ENCODE results near the gene SLC6A17. TPM values are rescaled to one million over a fixed set of nuclear protein-coding genes. Genes with fewer than 3 reads are reported as not detected.

Gene SLC6A17
- total and polyA plus RNA-seq, 2 experiments from 2014 or later: 0.03 to 0.17 TPM

- no peak overlapping the region for H3K4me3 ChIP-seq
- 0 out of 2 replicates have a peak, but pooled peaks cover 3% of the 10 kb centered on the region for H3K9me2 ChIP-seq (ENCODE audit: insufficient read depth)
- no peaks in the 10 kb centered on the region for H3K79me2 ChIP-seq (replicated peaks; ENCODE audit: insufficient read depth)
- H3K36me3 Mint-ChIP-seq (ENCODE audit: low read depth): peaks cover 16% of the 10 kb centered on the region; the same call in 2 of the 3 replicates
- H3K4me2 ChIP-seq: no peak overlapping the region
- DNase-seq (ENCODE audit: low spot score): no peak
- H3F3A ChIP-seq (replicated peaks; ENCODE audit: low read depth): no peaks in the 10 kb centered on the region
- peaks cover 16% of the 10 kb centered on the region for H3K4me1 Mint-ChIP-seq
- no peak overlapping the region for H2AFZ ChIP-seq
- H3K9me3 Mint-ChIP-seq: no peaks in the 10 kb centered on the region
- no peaks in the 10 kb centered on the region for H4K20me1 ChIP-seq (replicated peaks; ENCODE audit: insufficient read depth)
- H3K27me3 Mint-ChIP-seq (ENCODE audit: insufficient read depth, low read depth, poor library complexity): peaks cover 10% of the 10 kb centered on the region
- TF ChIP-seq CTCF (conservative IDR thresholded peaks at IDR 0.05; ENCODE audit: low read depth in 2 of 2) (no peak), ETS1 (IDR thresholded peaks at IDR 0.05) (no peak), POLR2AphosphoS5 (IDR thresholded peaks at IDR 0.05; ENCODE audit: low read depth) (no peak), JUNB (IDR thresholded peaks at IDR 0.05; ENCODE audit: unreplicated experiment) (no peak), CREB1 (CRISPR knock-in tag; IDR thresholded peaks at IDR 0.05; ENCODE audit: low read depth) (no peak), EZH2 (IDR thresholded peaks at IDR 0.05; ENCODE audit: low read depth, unreplicated experiment) (no peak), NANOG (IDR thresholded peaks at IDR 0.05; ENCODE audit: borderline replicate concordance) (no peak), ZNF114 (CRISPR knock-in tag; IDR thresholded peaks at IDR 0.05) (no peak), ZNF462 (CRISPR knock-in tag; IDR thresholded peaks at IDR 0.05) (no peak)
- H3K27me3 ChIP-seq (ENCODE audit: insufficient read depth): no peaks in the 10 kb centered on the region
- H3K27ac Mint-ChIP-seq: no peak overlapping the region
- no peak overlapping the region for H3K27ac ChIP-seq (ENCODE audit: low read depth)
- H3K4me1 ChIP-seq (ENCODE audit: insufficient read depth): no peaks in the 10 kb centered on the region
- no peak for ATAC-seq
- no peak overlapping the region for H3K4me3 Mint-ChIP-seq
- H3K36me3 ChIP-seq (ENCODE audit: insufficient read depth): peaks cover 5% of the 10 kb centered on the region; the same call in 1 of the 2 replicates
Observed at GRCh38 chr1:110228869-110229268, 78.6 kb downstream of the SLC6A17 start.

All from GM23338 (cell line).